HUES6 (cell line): ENCODE measurements around the gene CNPY1.

Source experiments
- H3K27ac ChIP-seq: 2 replicates; pipeline ENCODE4 v1.7.0; 2013; ENCODE audit warnings: low read depth, mild to moderate bottlenecking, low read length, inconsistent platforms
- H3K27me3 ChIP-seq: 2 replicates; pipeline ENCODE4 v1.6.1; 2013; ENCODE audit warnings: low read length; ENCODE audit not compliant: control insufficient read depth, insufficient read depth
- H3K36me3 ChIP-seq: 2 replicates; pipeline ENCODE4 v1.6.1; 2013; ENCODE audit warnings: low read length; ENCODE audit not compliant: control insufficient read depth, insufficient read depth
- H3K4me1 ChIP-seq: 2 replicates; pipeline ENCODE4 v1.6.1; 2013; ENCODE audit warnings: low read length; ENCODE audit not compliant: control insufficient read depth, insufficient read depth
- H3K4me3 ChIP-seq: 2 replicates; pipeline ENCODE4 v1.5.1; 2013; ENCODE audit warnings: low read depth, low read length
- H3K9ac ChIP-seq: one replicate; pipeline ENCODE4 v1.6.1; 2013; ENCODE audit warnings: mild to moderate bottlenecking, low read length
- H3K9me3 ChIP-seq: 2 replicates; pipeline ENCODE4 v1.6.1; 2013; ENCODE audit warnings: low read depth, low read length; ENCODE audit not compliant: control insufficient read depth, insufficient read depth

CNPY1 gene

GRCh38 chr7:155577509-155577905 lies 31.1 kb upstream of the CNPY1 start:
- H3K4me3 ChIP-seq = no peak overlapping the region
- no peak overlapping the region for H3K27ac ChIP-seq
- H3K27me3 ChIP-seq = peaks cover 10% of the 10 kb centered on the region

GRCh38 chr7:155576900-155577508 lies 30.6 kb upstream of the CNPY1 start:
- Histone ChIP-seq H3K4me3 (no peak overlapping the region), H3K9me3 (no peaks in the 10 kb centered on the region), H3K4me1 (no peaks in the 10 kb centered on the region), H3K27me3 (peaks cover 10% of the 10 kb centered on the region), H3K27ac (no peak overlapping the region), H3K9ac (no peak overlapping the region), H3K36me3 (no peaks in the 10 kb centered on the region)

More at GRCh38 chr7:155577509-155577905, 31.1 kb upstream of the CNPY1 start:
- Histone ChIP-seq H3K4me1 (no peaks in the 10 kb centered on the region), H3K9ac (no peak overlapping the region), H3K9me3 (no peaks in the 10 kb centered on the region), H3K36me3 (no peaks in the 10 kb centered on the region)

DNA sequence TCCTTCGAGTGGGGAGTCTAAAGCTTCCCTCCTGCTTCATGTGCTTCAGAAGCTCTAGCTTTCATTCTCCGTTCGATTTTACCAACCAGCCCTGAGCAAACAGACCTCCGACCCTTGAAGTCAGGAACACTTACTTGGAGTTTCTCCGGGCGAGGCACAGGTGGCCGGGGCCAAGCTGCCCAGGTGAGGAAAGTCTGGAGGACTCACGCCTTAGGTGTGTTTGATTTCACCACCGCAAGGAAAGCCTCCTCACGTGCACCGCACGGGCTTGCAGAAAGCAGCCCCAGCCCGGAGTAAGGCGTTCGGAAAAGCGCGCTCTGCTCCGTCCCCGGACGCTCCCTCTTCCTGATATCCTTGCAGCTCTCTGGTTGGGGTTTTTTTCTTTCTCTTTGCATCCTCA lies 30.1 kb upstream of the CNPY1 start:
- Histone ChIP-seq H3K4me3 (no peak overlapping the region), H3K9ac (no peak overlapping the region), H3K27me3 (peaks cover 10% of the 10 kb centered on the region), H3K36me3 (no peaks in the 10 kb centered on the region), H3K27ac (no peak overlapping the region), H3K9me3 (no peaks in the 10 kb centered on the region), H3K4me1 (peaks cover 5% of the 10 kb centered on the region; the same call in 1 of the 2 replicates)

DNA sequence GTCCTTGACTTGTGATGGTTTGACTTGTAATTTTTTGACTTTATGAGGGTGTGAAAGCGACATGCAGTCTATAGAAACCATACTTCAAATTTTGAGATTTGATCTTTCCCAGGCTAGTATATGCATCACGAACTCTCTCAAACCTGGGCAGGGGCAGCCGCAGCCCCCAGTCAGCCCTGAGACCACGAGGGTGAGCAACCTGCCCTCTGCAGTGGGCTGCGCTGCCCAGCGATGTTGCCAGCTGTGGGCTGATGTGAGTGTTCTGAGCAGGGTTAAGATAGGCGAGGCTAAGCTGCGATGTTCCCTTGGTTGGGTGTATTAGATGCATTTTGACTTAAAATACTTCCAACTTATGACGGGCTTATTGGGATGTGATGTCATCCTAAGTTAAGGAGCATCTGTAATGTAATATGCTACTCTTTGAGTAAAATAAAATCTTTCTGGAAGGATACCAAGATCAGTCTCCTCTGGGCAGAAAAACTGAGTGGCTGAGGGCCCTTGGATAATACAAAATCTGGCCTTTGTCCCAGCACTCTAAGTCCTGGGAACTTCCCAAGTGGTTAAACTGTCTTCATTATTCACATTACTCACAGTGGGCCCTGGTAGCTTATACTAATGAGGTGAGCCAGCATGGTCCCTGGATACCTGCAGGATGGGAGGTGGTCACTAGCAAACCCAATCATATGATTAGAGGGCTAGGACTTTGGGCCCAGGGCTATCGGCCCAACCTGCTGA lies 28.4 kb upstream of the CNPY1 start:
- no peaks in the 10 kb centered on the region for H3K9me3 ChIP-seq
- H3K9ac ChIP-seq = no peak overlapping the region
- H3K4me1 ChIP-seq = peaks cover 5% of the 10 kb centered on the region; the same call in 1 of the 2 replicates
- no peaks in the 10 kb centered on the region for H3K36me3 ChIP-seq
- H3K27ac ChIP-seq = no peak overlapping the region
- no peaks in the 10 kb centered on the region for H3K27me3 ChIP-seq
- H3K4me3 ChIP-seq = no peak overlapping the region

GRCh38 chr7:155571581-155572345 lies 25.4 kb upstream of the CNPY1 start:
- Histone ChIP-seq H3K36me3 (no peaks in the 10 kb centered on the region), H3K9me3 (no peaks in the 10 kb centered on the region), H3K9ac (no peak overlapping the region), H3K27me3 (0 out of 2 replicates have a peak, but pooled peaks cover 4% of the 10 kb centered on the region), H3K27ac (no peak overlapping the region), H3K4me3 (no peak overlapping the region), H3K4me1 (peaks cover 8% of the 10 kb centered on the region; the same call in 1 of the 2 replicates)

GRCh38 chr7:155570991-155571390 lies 24.6 kb upstream of the CNPY1 start:
- Histone ChIP-seq H3K4me1 (peaks cover 8% of the 10 kb centered on the region; the same call in 1 of the 2 replicates), H3K27me3 (0 out of 2 replicates have a peak, but pooled peaks cover 4% of the 10 kb centered on the region)

DNA sequence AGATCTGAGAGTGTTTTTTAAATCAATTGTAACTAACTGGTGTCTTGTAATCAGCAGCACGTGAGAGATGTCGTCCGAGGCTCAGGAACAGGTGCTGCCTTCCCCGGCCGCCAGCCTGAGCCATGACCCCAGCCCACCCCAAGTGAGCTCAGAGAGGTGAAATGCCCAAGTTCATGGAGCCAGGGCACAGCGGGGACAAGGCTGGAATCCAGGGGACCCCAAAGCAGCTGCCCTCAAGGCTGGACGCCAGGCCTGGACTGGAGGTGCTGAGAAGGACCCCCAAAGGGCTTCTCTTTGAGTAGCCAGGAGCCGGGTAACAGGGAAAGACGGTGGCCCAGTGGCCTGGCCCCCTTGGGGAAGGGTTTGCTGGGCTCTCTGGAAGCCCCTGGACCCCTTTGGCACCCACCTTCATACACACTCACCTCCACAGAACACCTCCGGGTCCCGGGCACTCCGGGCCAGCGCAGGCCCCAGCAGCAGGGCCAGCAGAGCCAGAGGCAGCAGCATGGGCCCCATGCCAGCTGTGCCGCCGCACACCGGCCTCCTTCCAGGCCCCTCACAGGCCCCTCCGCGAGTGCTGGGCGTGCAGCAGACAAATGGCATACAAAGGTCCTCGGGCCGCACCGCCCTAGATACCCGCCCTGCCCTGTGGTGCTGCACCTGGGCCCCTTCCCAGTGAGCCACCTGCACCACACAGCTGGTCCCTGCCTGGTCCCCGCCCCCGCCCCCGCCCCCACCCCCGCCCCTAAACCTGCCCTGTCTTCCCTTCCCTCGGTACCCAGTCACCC lies 24.0 kb upstream of the CNPY1 start:
- Histone ChIP-seq H3K9ac (no peak overlapping the region), H3K27me3 (0 out of 2 replicates have a peak, but pooled peaks cover 4% of the 10 kb centered on the region), H3K27ac (no peak overlapping the region), H3K9me3 (no peaks in the 10 kb centered on the region), H3K4me1 (peaks cover 8% of the 10 kb centered on the region; the same call in 1 of the 2 replicates), H3K4me3 (no peak overlapping the region), H3K36me3 (no peaks in the 10 kb centered on the region)

More at GRCh38 chr7:155570991-155571390, 24.6 kb upstream of the CNPY1 start:
- Histone ChIP-seq H3K9ac (no peak overlapping the region), H3K4me3 (no peak overlapping the region), H3K36me3 (no peaks in the 10 kb centered on the region), H3K27ac (no peak overlapping the region), H3K9me3 (no peaks in the 10 kb centered on the region)

DNA sequence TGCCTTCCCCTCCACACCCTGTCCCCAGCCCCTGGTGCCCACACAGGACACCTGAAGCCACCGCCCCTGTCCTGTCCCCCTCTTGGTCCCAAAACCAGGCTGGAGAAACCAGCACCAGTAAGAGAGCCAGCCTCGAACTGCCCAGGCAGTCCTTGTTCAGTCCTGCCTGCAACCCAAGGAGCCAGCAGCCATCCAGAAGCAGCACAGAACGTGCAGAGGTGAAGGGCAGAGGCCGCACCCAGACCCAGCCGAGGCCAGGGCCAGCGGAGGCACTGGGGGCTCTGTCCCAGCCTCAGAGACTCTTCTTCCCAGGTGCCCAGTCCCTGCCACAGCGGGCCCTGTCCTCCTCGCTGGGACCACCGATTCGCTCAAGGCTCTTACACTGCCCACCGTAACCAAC lies 23.3 kb upstream of the CNPY1 start:
- H3K4me3 ChIP-seq = no peak overlapping the region
- H3K36me3 ChIP-seq = no peaks in the 10 kb centered on the region
- H3K4me1 ChIP-seq = peaks cover 8% of the 10 kb centered on the region; the same call in 1 of the 2 replicates
- 0 out of 2 replicates have a peak, but pooled peaks cover 4% of the 10 kb centered on the region for H3K27me3 ChIP-seq
- no peaks in the 10 kb centered on the region for H3K9me3 ChIP-seq
- no peak overlapping the region for H3K27ac ChIP-seq
- no peak overlapping the region for H3K9ac ChIP-seq

DNA sequence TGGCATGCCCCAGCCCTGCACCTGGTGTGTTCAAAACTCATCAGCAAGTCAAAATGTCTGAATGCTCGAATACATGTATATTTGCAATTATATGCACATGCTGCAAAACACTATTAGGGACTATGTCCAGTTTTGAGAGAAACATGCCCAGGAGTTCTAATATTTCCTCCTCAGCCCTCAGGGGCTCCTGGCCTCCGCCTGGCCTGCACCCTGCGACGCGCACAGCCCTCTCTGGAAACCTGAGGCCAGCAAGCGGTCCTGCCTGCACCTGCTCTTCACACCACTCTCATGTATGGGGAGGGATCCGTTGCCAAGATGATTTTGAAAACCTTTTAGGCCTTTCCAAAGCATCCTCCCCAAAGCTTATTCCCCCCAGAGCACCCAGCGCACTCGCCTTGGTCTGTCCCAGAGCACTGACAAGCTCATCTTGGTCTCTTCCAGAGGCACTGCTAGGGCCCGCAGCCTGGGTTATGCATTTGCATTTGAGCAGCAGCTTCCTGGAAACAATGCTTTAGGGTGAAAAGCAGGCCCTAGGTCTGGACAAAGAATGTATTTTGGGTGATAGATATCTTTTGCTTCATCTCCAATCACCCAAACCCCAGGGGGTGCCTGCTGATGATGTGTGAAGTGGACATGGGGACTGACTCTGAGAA lies 22.6 kb upstream of the CNPY1 start:
- Histone ChIP-seq H3K9ac (no peak overlapping the region), H3K36me3 (no peaks in the 10 kb centered on the region), H3K27me3 (0 out of 2 replicates have a peak, but pooled peaks cover 4% of the 10 kb centered on the region), H3K4me3 (no peak overlapping the region), H3K27ac (no peak overlapping the region), H3K9me3 (no peaks in the 10 kb centered on the region), H3K4me1 (peaks cover 8% of the 10 kb centered on the region; the same call in 1 of the 2 replicates)

DNA sequence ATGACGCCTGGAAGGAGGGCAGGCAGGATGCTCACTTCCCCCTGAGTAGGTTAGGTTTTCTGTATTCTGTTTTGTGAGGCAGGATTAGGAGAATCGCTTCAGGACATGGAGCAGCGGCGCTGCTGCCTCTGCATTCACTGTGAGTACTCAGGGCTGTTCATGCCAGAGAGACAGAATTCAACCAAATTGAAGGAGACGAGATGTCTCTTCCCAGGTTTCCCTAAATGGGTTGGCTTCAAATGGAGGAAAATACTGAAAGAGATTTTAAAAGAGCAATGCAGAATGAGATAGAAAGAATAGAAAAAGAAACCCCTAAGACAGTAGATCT lies 21.9 kb upstream of the CNPY1 start:
- Histone ChIP-seq H3K27ac (no peak overlapping the region), H3K4me1 (peaks cover 8% of the 10 kb centered on the region; the same call in 1 of the 2 replicates), H3K36me3 (no peaks in the 10 kb centered on the region), H3K4me3 (no peak overlapping the region), H3K9ac (no peak overlapping the region), H3K9me3 (no peaks in the 10 kb centered on the region), H3K27me3 (0 out of 2 replicates have a peak, but pooled peaks cover 4% of the 10 kb centered on the region)
